HL-60 (cell line): Measurements from ENCODE around the gene LETM1.

ENCODE experiments used
- CTCF ChIP-seq: IDR thresholded peaks from one replicate; pipeline ENCODE4 v1.5.1; 2011; ENCODE audit warnings: low read length, control low read depth, inconsistent platforms; ENCODE audit not compliant: insufficient read depth
- POLR2AphosphoS5 ChIP-seq: IDR thresholded peaks from 2 replicates; pipeline ENCODE4 v1.6.1; 2012; ENCODE audit warnings: low read depth
- TF ChIP-seq, protein P1 (sequence below): IDR thresholded peaks from 2 replicates; pipeline ENCODE4 v1.6.1; 2012; ENCODE audit warnings: low read depth; ENCODE audit not compliant: insufficient replicate concordance

GRCh38 chr4:1863297-1864033, 7.5 kb upstream of the LETM1 start:
- TF ChIP-seq, protein P1, sequence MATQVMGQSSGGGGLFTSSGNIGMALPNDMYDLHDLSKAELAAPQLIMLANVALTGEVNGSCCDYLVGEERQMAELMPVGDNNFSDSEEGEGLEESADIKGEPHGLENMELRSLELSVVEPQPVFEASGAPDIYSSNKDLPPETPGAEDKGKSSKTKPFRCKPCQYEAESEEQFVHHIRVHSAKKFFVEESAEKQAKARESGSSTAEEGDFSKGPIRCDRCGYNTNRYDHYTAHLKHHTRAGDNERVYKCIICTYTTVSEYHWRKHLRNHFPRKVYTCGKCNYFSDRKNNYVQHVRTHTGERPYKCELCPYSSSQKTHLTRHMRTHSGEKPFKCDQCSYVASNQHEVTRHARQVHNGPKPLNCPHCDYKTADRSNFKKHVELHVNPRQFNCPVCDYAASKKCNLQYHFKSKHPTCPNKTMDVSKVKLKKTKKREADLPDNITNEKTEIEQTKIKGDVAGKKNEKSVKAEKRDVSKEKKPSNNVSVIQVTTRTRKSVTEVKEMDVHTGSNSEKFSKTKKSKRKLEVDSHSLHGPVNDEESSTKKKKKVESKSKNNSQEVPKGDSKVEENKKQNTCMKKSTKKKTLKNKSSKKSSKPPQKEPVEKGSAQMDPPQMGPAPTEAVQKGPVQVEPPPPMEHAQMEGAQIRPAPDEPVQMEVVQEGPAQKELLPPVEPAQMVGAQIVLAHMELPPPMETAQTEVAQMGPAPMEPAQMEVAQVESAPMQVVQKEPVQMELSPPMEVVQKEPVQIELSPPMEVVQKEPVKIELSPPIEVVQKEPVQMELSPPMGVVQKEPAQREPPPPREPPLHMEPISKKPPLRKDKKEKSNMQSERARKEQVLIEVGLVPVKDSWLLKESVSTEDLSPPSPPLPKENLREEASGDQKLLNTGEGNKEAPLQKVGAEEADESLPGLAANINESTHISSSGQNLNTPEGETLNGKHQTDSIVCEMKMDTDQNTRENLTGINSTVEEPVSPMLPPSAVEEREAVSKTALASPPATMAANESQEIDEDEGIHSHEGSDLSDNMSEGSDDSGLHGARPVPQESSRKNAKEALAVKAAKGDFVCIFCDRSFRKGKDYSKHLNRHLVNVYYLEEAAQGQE, result no peak
- TF ChIP-seq CTCF (no peak), POLR2AphosphoS5 (no peak)
